HEK293 (cell line): ENCODE data around the gene PLEK2.

Experiments used
- CTCF ChIA-PET: fragments of 350-600 bp; formaldehyde crosslinking; extraction: SDS; loops from one replicate; lab custom pipeline; 2021; ENCODE audit warnings: antibody characterized with exemption; lab: Yijun Ruan, JAX
- POLR2A ChIA-PET: fragments of 300-600 bp; formaldehyde crosslinking; extraction: SDS; loops from one replicate; lab custom pipeline; 2020; ENCODE audit warnings: antibody characterized with exemption, inconsistent platforms; lab: Yijun Ruan, JAX
- H3K27ac ChIP-seq: fragments of 200-500 bp; sonication (Bioruptor generic); 2 replicates; pipeline ENCODE4 v1.5.1; 2014; ENCODE audit warnings: low read depth, low read length, control low read depth, inconsistent platforms; ENCODE audit errors: extremely low read depth
- H3K36me3 ChIP-seq, 2 experiments: fragments of 200-500 bp in 1 of 2; sonication (Bioruptor generic) in 1 of 2; 1 replicate in 1 of 2; 2 replicates in 1 of 2; pipeline ENCODE4 v1.5.1; 2014 to 2017; ENCODE audit warnings: inconsistent platforms in 2 of 2, low read length in 2 of 2; ENCODE audit not compliant: control insufficient read depth in 2 of 2, insufficient read depth in 1 of 2
- H3K4me1 ChIP-seq: fragments of 200-500 bp; sonication (Bioruptor generic); 2 replicates; pipeline ENCODE4 v1.5.1; 2014; ENCODE audit warnings: mild to moderate bottlenecking, low read length, inconsistent platforms; ENCODE audit not compliant: control insufficient read depth, insufficient read depth
- H3K4me3 ChIP-seq: 2 replicates; pipeline ENCODE4 v1.5.1; 2011; ENCODE audit warnings: low read depth, mild to moderate bottlenecking, control low read depth, low read length, moderate library complexity
- H3K9me3 ChIP-seq: fragments of 200-500 bp; sonication (Bioruptor generic); 2 replicates; pipeline ENCODE4 v1.5.1; 2014; ENCODE audit warnings: low read depth, low read length, inconsistent platforms; ENCODE audit not compliant: control insufficient read depth, insufficient read depth
- HOXC10 ChIP-seq: sonication (generic); formaldehyde crosslinking; IDR thresholded peaks from 2 replicates; pipeline ENCODE4 v1.8.1; 2023; ENCODE audit warnings: mild to moderate bottlenecking, missing genetic modification reagents
- MYNN ChIP-seq: fragments of 450-650 bp; formaldehyde crosslinking; IDR thresholded peaks from 2 replicates; pipeline ENCODE4 v1.5.1; 2016; ENCODE audit warnings: missing biosample characterization, missing genetic modification characterization, borderline replicate concordance
- OVOL3 ChIP-seq: fragments of 450-650 bp; formaldehyde crosslinking; IDR thresholded peaks from 2 replicates; pipeline ENCODE4 v1.5.1; 2016; ENCODE audit warnings: missing biosample characterization, missing genetic modification characterization
- RBAK ChIP-seq: fragments of 450-650 bp; formaldehyde crosslinking; IDR thresholded peaks from 2 replicates; pipeline ENCODE4 v1.5.1; 2016; ENCODE audit warnings: missing biosample characterization, missing genetic modification characterization
- SP7 ChIP-seq: fragments of 450-650 bp; formaldehyde crosslinking; IDR thresholded peaks from 2 replicates; pipeline ENCODE4 v1.5.1; 2016; ENCODE audit warnings: missing biosample characterization, missing genetic modification characterization
- ZBTB20 ChIP-seq: fragments of 450-650 bp; formaldehyde crosslinking; IDR thresholded peaks from 2 replicates; pipeline ENCODE4 v1.5.1; 2016; ENCODE audit warnings: missing biosample characterization, missing genetic modification characterization
- ZBTB7A ChIP-seq: fragments of 450-650 bp; formaldehyde crosslinking; IDR thresholded peaks from 2 replicates; pipeline ENCODE4 v1.5.1; 2016; ENCODE audit warnings: low read depth, missing biosample characterization, missing genetic modification characterization
- ZEB2 ChIP-seq: fragments of 450-650 bp; formaldehyde crosslinking; IDR thresholded peaks from 2 replicates; pipeline ENCODE4 v1.5.1; 2016; ENCODE audit warnings: missing biosample characterization, missing genetic modification characterization
- ZNF175 ChIP-seq: fragments of 450-650 bp; formaldehyde crosslinking; IDR thresholded peaks from 2 replicates; pipeline ENCODE4 v1.5.1; 2016; ENCODE audit warnings: missing biosample characterization, missing genetic modification characterization
- ZNF211 ChIP-seq: fragments of 450-650 bp; formaldehyde crosslinking; IDR thresholded peaks from 2 replicates; pipeline ENCODE4 v1.5.1; 2016; ENCODE audit warnings: low read depth, missing biosample characterization, missing genetic modification characterization
- ZNF221 ChIP-seq: fragments of 450-650 bp; formaldehyde crosslinking; IDR thresholded peaks from 2 replicates; pipeline ENCODE4 v1.5.1; 2017; ENCODE audit warnings: missing biosample characterization, missing genetic modification characterization, borderline replicate concordance
- ZNF426 ChIP-seq: fragments of 450-650 bp; formaldehyde crosslinking; IDR thresholded peaks from 2 replicates; pipeline ENCODE4 v1.5.1; 2017; ENCODE audit warnings: missing biosample characterization, missing genetic modification characterization, mild to moderate bottlenecking, inconsistent platforms, moderate library complexity
- ZNF549 ChIP-seq: fragments of 450-650 bp; IDR thresholded peaks from 2 replicates; pipeline ENCODE4 v1.5.1; 2018; ENCODE audit warnings: missing biosample characterization, missing genetic modification characterization, mild to moderate bottlenecking, inconsistent platforms, moderate library complexity
- ZNF747 ChIP-seq: fragments of 450-650 bp; formaldehyde crosslinking; IDR thresholded peaks from 2 replicates; pipeline ENCODE4 v1.5.1; 2016; ENCODE audit warnings: missing biosample characterization, missing genetic modification characterization
- ZNF776 ChIP-seq: fragments of 450-650 bp; formaldehyde crosslinking; IDR thresholded peaks from 2 replicates; pipeline ENCODE4 v1.5.0; 2017; ENCODE audit warnings: missing biosample characterization, missing genetic modification characterization, borderline replicate concordance
- TF ChIP-seq, protein P1 (sequence below): fragments of 450-650 bp; formaldehyde crosslinking; IDR thresholded peaks from 2 replicates; pipeline ENCODE4 v1.5.0; 2017; ENCODE audit warnings: missing biosample characterization, missing genetic modification characterization, borderline replicate concordance
- TF ChIP-seq, protein P2 (sequence below): fragments of 450-650 bp; formaldehyde crosslinking; IDR thresholded peaks from 2 replicates; pipeline ENCODE4 v1.5.1; 2016; ENCODE audit warnings: missing biosample characterization, missing genetic modification characterization
- TF ChIP-seq, protein P3 (sequence below): fragments of 450-650 bp; formaldehyde crosslinking; IDR thresholded peaks from 2 replicates; pipeline ENCODE4 v1.5.1; 2017; ENCODE audit warnings: missing biosample characterization, missing genetic modification characterization
- TF ChIP-seq, protein P4 (sequence below): fragments of 450-650 bp; formaldehyde crosslinking; IDR thresholded peaks from 2 replicates; pipeline ENCODE4 v1.5.1; 2017; ENCODE audit warnings: missing biosample characterization, mild to moderate bottlenecking, missing genetic modification characterization, moderate library complexity

The PLEK2 gene

GRCh38 chr14:67424539-67424938 lies 12.6 kb upstream of the PLEK2 start (continued):
- TF ChIP-seq, protein P1, sequence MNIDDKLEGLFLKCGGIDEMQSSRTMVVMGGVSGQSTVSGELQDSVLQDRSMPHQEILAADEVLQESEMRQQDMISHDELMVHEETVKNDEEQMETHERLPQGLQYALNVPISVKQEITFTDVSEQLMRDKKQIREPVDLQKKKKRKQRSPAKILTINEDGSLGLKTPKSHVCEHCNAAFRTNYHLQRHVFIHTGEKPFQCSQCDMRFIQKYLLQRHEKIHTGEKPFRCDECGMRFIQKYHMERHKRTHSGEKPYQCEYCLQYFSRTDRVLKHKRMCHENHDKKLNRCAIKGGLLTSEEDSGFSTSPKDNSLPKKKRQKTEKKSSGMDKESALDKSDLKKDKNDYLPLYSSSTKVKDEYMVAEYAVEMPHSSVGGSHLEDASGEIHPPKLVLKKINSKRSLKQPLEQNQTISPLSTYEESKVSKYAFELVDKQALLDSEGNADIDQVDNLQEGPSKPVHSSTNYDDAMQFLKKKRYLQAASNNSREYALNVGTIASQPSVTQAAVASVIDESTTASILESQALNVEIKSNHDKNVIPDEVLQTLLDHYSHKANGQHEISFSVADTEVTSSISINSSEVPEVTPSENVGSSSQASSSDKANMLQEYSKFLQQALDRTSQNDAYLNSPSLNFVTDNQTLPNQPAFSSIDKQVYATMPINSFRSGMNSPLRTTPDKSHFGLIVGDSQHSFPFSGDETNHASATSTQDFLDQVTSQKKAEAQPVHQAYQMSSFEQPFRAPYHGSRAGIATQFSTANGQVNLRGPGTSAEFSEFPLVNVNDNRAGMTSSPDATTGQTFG (tag by site-specific recombination): no peak
- TF ChIP-seq, protein P2, sequence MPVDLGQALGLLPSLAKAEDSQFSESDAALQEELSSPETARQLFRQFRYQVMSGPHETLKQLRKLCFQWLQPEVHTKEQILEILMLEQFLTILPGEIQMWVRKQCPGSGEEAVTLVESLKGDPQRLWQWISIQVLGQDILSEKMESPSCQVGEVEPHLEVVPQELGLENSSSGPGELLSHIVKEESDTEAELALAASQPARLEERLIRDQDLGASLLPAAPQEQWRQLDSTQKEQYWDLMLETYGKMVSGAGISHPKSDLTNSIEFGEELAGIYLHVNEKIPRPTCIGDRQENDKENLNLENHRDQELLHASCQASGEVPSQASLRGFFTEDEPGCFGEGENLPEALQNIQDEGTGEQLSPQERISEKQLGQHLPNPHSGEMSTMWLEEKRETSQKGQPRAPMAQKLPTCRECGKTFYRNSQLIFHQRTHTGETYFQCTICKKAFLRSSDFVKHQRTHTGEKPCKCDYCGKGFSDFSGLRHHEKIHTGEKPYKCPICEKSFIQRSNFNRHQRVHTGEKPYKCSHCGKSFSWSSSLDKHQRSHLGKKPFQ: no peak

DNA sequence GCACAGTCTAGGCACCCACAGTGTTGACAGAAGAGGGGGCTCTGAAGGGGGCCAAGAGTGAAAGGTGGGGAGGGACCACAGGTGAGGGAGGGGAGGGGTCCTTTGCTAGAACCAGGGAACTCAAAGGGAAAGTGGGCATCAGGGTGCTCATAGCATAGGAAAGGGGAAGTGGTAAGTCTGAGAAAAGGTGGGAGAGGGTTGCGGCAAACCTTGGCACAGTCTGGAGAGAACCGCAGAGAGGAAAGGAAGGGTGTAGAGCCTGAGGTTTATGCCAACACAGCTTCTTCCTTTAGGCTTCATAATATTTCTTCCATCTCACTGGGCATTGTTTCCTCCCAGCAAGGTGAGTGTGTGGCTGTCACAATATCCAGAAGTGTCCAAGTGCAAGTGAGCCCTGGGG lies 11.5 kb upstream of the PLEK2 start:
- H3K36me3 ChIP-seq: no peaks in the 10 kb centered on the region
- TF ChIP-seq ZNF776 (tag by site-specific recombination): no peak
- no peak for TF ChIP-seq RBAK (tag by site-specific recombination)
- no peak for TF ChIP-seq MYNN (tag by site-specific recombination)
- no peak for TF ChIP-seq ZNF549 (tag by site-specific recombination)
- TF ChIP-seq ZBTB7A: no peak
- TF ChIP-seq HOXC10 (CRISPR knock-in tag): no peak
- TF ChIP-seq ZNF426: no peak
- TF ChIP-seq ZNF211 (tag by site-specific recombination): no peak
- TF ChIP-seq, protein P3, sequence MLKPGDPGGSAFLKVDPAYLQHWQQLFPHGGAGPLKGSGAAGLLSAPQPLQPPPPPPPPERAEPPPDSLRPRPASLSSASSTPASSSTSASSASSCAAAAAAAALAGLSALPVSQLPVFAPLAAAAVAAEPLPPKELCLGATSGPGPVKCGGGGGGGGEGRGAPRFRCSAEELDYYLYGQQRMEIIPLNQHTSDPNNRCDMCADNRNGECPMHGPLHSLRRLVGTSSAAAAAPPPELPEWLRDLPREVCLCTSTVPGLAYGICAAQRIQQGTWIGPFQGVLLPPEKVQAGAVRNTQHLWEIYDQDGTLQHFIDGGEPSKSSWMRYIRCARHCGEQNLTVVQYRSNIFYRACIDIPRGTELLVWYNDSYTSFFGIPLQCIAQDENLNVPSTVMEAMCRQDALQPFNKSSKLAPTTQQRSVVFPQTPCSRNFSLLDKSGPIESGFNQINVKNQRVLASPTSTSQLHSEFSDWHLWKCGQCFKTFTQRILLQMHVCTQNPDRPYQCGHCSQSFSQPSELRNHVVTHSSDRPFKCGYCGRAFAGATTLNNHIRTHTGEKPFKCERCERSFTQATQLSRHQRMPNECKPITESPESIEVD: no peak
- no peak for TF ChIP-seq SP7 (tag by site-specific recombination)
- no peak for TF ChIP-seq ZNF175 (tag by site-specific recombination)
- TF ChIP-seq, protein P4, sequence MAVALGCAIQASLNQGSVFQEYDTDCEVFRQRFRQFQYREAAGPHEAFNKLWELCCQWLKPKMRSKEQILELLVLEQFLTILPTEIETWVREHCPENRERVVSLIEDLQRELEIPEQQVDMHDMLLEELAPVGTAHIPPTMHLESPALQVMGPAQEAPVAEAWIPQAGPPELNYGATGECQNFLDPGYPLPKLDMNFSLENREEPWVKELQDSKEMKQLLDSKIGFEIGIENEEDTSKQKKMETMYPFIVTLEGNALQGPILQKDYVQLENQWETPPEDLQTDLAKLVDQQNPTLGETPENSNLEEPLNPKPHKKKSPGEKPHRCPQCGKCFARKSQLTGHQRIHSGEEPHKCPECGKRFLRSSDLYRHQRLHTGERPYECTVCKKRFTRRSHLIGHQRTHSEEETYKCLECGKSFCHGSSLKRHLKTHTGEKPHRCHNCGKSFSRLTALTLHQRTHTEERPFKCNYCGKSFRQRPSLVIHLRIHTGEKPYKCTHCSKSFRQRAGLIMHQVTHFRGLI: no peak
- TF ChIP-seq ZBTB20 (tag by site-specific recombination): no peak
- TF ChIP-seq ZNF747 (tag by site-specific recombination): no peak
- no peak for TF ChIP-seq OVOL3 (tag by site-specific recombination)
- no peak for TF ChIP-seq ZEB2 (tag by site-specific recombination)
- no peak for TF ChIP-seq ZNF221 (tag by site-specific recombination)
- H3K4me3 ChIP-seq: no peak overlapping the region
- no peaks in the 10 kb centered on the region for H3K9me3 ChIP-seq
- no peaks in the 10 kb centered on the region for H3K4me1 ChIP-seq
- no peak overlapping the region for H3K27ac ChIP-seq
- ChIA-PET CTCF (interaction anchor here (1.6 kb wide), 1 partner anchor 281 kb away, joined by 8 read pairs; no protein-coding TSS in a partner anchor), POLR2A (no interaction called here)
